HG03025 (cell line): ENCODE measurements around the gene KLHL30.
"Not testable (repeated sequence)": the region's sequence is repeated elsewhere in the genome, so short reads cannot be mapped to it uniquely, and the experiment has no call there.

Experiments
- ATAC-seq: cut with Tn5 transposase; IDR thresholded peaks from one replicate; pipeline ENCODE4 v1.9.1; 2021; ENCODE audit warnings: mild to moderate bottlenecking, moderate library complexity; ENCODE audit not compliant: unreplicated experiment, low FRiP score

KLHL30 gene

DNA sequence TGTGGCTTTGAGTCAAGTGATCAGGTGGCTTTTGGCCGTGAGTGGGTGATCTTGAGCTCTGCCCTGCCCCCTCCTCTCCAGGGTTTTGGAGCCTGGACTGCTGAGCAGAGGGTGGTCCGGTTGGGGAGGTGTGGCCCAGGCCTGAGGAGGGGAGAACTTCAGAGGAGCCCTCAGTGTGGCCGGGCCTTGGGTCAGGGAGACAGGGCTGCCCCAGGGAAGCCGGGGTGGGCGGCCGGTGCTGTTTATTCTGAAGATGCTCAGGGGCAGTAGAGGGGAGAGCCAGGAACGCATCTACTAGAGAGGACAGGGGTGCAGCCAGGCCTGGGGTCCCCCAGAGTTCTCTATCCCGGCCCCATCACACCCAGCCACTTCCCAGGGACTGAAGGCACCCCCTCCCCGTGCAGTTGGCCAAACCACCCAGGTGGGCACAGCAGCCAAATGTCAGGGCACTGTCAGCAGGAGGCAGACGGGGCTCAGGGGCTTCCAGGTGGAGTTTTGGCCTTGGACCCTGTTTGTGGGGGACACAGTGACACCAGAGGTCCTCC lies 21.3 kb downstream of the KLHL30 start:
- ATAC-seq: no peak

DNA sequence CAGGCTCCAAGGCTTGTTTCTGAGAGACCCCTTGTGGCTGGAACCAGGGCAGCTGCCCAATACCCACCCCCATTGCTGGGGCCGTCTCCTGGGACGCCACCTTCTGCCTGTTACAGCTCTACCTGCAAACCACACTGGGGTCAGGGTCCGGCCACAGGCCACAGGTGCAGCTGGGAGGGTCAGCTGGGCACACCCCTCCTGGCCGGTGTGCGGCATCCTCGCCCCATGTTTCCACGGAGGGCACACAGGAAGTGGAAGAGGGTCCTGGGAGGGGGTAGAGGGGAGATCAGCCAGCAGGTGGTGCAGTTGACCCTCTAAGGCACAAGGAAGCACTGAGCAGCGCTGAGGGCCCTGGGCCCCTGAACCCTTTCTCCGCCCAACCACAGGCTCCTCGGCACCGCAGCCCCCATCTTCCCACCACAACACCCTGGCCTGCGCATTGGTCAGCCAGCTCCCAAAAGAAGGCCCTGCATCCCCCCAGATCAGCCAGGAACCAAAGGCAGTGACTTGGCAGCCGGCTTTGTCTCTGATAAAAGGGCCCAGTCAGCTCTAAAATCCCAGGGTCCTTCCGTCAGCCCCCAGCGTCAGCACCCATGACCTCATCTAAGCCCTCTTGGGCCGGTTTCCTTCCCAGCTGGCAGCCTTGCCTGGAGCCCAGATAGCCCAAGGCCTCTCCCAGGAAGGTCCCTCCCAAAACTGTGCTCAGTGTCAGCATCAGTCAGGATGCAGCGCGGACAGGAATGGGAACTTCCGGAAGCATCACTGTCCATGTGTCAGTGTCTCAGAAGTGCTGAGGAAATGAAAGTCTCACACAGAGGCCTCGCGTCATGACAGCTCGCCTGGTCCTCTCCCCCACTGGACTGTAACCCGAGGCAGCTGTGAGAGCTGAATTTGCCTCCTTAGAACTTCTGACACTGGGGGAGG lies 22.0 kb downstream of the KLHL30 start:
- ATAC-seq: no peak

DNA sequence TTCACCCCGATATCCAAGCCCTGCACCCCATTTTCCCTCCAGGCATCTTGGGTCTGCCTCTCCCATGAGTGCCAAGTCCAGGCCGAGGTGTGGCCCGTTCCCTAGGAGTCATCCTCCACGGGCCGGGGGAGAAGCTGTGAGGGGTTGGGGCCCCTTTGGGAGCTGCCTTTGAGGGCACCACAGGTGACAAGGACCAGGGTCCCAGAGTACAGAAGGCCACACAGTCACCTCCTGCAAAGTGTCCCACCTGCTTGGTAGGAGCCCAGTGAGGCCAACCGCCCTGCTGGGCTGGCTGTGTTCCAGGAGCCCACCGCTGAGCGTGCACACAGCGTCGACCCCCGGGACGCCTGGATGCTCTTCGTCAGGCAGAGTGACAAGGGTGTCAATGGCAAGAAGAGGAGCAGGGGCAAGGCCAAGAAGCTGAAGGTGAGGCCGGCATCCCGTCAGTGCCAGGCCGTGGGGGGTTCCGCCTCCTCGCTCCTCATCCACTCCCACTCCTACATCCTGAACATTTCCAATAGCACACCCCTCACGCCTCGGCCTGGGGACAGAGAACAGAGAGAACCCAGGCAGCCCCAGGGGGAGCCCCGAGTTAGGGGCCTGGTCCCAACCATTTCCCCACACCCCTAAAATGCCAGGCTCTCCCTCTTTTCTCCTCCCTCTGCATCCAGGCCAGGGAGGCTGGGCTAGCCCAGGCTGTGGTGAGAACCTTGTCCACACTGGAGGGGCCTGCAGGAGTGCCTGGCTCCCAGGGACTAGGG lies 23.0 kb downstream of the KLHL30 start:
- no peak for ATAC-seq

DNA sequence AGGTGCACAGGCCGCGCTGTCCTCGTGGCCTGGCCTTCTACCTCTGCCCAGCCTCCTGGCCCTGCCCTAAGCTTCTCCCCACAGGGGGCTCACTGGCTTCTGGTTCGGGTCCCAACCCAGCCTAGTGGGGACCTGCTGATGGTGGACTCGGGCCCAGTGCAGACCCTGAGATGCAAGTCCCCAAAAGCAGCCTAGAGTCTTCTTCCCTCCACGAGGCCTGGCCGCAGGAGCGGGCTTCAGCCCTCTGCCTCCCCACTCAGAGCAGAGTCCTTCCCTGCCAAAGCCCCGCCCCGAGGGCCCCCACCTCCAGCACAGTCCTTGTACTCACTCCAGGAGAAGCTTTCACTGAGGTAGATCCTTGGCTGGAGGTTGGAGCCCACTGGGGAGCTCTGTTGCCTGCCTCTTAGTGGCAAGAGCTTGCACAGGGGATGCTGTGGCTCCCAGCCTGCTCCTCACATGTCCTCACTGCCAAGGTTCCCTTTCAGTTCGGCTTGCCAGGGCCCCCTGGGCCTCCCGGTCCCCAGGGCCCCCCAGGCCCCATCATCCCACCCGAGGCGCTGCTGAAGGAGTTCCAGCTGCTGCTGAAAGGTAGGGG lies 23.9 kb downstream of the KLHL30 start:
- no peak for ATAC-seq

DNA sequence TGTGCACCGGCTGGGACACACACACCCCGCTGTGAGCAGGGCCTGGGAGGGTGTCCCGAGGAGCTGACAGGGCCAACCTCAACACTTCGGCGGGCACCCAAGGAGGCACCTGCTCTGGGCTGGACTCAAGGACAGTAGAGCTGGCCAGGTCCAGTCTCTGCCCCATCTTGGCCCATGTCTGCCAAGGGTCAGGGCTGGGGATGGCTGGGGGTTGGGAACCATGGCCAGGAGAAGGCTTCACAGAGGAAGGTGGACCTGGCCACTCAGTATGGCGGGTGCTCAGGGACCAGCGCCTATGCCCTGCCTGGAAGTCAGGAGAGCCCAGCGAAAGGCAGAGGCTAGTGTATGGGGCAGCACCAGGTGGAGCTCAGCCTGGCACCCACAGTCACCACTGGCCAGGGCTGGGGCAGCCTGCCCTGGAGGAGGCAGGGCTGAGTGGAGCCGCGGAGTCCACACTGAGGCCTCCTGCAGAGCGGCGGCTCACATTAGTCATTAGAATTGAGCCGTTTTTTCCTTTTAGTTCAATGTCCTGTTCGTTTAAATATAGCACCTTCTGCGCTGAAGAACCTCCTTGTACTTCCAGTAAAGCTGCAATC lies 24.5 kb downstream of the KLHL30 start:
- ATAC-seq: no peak

DNA sequence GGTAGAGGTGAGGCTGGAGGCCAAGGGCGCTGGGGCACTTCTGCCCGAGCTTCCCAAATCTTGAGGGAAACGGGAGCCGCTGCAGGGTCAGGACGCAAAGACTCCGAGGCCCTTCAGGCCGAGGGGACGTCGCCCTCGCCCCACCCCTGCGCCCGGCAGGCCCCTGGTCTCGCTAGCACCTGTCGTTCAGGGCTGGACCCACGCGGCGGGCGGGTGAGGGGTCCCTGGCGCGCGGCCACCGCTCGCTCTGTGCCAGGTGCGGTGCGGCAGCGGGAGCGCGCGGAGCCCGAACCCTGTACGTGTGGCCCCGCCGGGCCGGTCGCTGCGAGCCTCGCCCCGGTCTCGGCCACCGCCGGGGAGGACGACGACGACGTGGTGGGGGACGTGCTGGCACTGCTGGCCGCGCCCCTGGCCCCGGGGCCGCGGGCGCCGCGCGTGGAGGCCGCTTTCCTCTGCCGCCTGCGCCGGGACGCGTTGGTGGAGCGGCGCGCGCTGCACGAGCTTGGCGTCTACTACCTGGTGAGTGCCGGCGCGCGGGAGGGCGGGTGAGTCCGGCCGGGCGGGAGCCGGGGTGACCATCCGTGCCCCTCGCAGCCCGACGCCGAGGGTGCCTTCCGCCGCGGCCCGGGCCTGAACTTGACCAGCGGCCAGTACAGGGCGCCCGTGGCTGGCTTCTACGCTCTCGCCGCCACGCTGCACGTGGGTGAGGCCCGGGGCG lies 25.2 kb downstream of the KLHL30 start:
- no peak for ATAC-seq

DNA sequence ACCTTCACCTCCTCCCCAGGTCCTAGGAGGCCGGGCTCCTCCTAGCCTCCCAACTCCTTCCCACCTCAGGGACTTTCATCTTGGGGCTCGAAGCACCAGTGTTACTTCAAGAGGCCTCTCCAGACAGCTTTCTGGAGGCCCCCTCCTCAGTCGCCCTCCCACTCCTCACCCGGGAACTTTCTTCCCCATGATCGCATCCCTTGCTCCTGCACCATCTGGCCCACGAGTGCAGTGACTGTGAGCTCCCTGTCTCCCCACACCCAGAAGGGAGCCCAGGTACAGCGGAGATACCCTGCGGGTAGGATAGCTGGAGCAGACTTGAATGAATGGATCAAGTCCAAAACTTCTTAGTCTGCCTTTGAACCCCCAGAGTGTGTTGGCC lies 26.4 kb downstream of the KLHL30 start:
- ATAC-seq: no peak

DNA sequence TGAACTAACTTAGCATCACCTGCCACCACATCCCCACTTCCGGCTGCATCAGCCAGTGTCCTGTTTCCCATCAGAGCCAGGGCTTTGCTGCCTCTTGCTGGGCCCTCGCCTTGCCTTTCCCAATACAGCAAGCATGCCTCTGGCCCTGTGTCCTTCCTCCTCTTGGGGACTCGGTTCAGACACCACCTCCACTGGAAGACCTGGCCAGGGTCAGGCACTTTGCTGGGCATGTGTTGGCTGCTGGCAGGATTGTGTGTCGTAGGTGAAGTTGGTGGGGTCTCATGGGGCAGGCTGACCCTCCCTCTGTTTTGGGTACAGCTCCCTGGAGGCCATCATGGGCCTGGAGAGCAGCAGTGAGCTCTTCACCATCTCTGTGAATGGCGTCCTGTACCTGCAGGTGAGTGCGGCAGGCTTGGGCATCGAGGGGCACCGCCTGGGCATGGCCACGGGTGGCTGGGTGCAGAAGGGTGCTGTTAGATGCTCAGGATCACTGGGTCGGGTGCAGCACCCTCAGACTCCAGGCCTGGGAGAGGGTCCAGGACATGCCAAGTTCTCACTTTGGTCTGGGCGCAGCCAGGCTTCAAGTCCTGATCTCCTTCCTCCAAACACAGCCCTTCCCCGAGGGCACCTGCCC lies 26.9 kb downstream of the KLHL30 start:
- ATAC-seq: no peak

DNA sequence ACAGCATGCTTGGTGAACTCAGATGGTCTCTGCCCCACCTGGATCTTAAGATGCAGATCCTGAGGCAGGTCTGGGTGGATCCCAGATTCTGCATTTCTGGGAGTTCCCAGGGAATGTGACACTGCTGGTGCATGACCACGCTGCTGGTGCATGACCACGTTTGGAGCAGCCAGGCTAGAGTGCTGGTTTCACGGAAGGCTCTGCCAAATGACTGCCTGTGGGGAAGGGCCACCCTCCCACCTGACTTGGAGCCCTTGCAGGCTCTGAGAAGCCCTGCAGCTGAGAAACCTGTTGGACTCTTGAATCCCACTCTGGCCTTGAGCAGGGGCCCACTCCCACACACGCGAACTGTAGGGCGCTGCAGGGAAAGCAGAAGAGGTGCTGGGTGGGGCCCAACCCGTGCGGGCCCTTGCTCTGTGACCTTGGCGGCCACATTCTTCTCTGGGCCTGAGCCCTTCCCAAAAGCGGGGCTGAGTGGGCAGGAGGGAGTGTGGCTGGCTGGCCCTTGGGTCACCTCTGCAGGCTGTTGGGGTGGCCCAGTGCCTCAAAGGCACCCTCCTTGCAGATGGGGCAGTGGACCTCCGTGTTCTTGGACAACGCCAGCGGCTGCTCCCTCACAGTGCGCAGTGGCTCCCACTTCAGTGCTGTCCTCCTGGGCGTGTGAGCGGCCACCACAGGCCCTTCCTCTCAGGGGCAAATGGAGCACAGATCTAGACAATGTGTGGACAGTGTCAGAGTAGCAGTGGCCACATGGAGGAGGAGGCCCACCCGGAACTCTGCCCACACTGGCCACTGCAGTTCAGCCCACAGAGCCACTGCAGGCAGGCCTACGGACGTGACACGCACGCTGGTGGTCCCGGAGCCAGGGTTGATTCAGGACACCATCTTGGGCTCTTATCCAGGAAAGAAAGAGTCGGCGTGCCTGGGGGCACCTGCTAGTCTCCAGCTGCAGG lies 28.2 kb downstream of the KLHL30 start:
- no peak for ATAC-seq

DNA sequence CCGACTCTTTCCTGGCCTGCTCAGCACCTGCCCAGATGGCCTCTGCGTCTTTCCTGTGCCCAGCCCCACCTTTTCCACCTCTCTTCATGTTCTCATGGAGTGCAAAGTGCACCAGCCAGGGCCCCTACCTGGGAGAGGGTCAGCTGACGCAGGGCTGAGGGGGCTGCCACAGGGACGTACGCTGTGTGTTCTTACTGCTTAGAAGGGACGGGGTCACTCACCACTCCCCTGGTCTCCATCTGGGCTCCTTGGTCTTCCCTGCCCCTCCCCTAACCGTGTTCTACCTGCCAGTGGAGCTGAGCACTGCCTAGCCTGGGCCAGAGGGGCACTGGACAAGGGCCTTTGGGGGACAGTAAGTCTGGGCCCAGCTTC lies 28.9 kb downstream of the KLHL30 start:
- no peak for ATAC-seq

DNA sequence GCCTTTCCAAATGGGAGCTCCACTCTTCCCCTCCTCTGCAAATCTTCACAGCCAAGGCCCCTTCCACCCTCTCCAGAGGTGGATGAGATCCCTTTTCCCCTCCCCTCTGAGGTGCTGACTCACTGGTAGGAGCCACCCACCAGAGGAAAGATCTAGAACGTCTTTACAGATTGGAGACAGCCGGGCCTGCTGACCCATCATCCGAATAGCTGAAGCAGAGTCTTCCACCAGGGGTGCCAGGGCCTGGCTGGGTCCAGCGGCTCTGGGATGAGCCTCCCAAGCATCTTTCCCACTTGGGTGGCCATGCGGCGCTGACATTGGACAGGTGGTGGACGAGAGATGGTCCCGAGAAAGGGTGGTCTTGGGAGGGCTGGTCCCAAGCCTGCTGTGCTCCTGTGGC lies 29.3 kb downstream of the KLHL30 start:
- ATAC-seq: no peak

DNA sequence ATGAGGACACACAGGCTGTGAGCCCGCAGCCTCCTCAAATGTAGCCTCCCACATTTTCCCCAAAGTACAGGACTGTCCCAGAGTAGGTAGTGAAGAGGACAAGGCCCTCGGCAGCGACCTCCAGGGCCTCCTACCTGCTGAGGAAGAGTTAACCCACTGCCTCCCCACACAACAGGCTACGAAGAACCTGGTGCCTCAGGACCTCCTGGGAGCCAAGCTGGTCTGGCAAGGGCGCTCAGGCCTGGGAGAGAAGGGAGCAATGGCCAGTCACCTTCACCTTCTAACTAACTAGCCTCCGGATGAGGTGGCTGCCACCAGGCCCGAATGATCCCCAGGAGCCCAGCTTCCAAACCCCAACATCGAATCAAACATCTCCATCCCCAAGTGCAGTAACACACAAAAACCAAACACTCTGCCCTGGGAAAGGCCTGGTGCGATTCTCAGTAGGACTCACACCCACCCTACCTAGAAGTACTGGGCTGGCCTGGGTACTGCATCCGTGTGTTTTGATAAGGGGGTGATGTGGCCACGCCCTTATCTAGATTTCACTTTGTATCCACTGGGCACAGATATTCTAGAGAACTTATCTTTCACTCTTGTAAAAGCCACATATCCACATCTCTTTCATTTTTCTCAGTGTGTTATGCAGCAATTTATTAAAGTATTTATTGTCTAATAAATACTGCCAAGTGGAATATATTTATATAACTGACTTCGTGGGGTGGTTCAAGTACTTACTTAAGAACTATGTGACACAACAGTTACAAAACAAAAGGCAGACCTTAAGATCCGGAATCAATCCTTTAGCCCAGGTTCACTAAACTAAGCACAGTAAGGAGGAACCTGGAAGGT lies 30.0 kb downstream of the KLHL30 start:
- no peak for ATAC-seq

DNA sequence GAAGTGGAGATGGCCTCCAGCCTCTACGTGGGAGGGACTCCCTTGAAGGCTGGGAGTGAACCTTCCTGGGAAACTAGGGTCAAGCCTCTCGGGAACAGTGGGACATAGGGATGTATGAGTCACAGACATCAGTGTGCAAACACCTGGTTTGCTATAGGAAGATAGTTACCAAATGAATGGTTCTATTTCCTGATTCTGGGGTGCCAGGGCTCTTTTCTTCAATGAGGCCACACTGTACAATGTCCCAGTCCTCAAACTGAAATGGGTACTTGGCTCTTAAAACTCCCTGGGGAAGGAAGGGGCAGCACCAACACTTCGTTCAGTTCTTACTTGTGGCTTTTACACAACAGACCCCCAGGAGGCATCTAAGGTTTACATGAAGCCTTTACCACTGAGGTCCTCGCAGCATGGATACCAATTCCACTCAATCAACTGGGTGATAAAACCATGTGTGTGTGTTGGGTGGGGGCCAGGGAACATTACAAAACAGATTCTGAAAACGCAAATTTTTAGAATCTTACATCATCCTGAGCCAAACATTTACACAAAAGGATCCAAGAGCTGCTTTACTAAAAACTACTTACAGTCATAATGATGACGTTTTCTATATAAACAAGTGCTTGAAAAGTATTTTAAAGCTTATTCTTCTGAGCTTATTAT lies 30.7 kb downstream of the KLHL30 start:
- ATAC-seq: no peak

DNA sequence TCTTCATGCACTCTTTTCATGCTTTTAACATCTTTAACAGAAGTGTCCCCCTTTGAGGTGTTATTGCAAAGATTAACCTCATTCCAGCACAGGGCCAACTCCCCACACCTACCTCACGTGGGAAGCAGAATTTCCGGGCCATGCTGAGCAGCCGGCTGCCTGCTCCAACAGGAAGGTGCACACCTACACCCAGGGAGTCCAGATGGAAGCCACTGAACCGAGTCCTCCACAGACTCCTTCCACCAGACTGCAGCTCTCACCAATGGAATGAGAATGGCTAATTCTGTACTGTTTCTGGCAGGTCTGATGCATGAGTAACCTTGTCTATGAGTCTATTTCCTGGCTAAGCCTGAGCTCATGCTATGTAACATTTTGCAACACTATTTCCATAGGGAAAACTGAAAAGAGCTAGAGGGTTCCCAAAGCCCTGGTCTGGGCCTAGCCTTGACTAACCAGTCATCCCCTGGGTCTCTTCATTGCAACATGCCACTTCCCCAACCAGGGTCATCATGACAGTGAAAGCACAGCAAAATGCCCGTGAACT lies 31.3 kb downstream of the KLHL30 start:
- no peak for ATAC-seq

DNA sequence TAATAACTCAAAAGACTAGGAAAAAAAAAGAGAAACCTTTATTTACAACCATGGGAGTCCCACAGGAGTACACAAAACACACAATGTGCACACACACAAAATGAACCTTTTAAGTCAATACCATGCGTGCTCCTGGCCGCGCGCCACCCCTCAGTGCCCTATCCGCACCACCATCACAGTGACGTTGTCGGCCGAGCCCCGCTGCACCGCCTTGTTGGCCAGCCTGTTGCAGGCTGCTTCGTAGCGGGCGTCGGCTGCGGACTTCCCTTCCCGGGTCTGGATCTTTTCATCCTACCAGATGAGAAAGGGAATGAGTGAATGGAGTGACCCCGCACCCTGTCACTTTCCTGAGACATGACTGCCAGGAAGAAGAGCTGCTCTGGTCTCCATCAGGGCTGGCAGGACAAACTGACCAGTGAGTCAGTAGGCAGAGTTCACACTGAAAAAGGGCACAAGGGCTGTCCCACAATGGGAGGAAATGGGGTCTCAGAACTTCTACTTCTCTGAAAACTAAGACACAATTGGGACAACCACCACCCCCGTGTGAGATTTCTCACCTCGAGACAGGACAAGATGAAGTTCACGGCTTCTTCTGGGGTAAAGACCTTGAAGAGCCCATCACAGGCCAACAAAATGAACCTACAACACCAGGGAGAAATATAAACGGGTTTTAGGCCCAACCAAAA lies 32.1 kb downstream of the KLHL30 start:
- ATAC-seq: no peak

DNA sequence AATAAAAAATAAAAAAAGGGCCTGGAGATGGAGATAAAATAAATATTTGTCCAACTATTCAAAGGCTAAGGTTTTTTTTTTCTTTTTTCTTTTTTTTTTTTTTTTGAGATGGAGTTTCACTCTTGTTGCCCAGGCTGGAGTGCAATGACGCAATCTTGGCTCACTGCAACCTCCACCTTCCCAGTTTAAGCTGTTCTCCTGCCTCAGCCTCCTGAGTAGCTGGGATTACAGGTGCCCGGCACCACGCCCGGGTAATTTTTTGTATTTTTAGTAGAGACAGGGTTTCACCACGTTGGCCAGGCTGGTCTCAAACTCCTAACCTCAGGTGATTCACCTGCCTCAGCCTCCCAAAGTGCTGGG lies 32.6 kb downstream of the KLHL30 start:
- ATAC-seq: not testable (repeated sequence)
